Stimulated activated naive CD8-positive, alpha-beta T cell treated with anti-CD3 and anti-CD28 coated beads, Interleukin-15, amount 100 ng/mL, for 72 hours (primary cell): ENCODE data around the gene EFCAB11.

Source experiments
- ATAC-seq: fragments of 150-1000 bp; cut with Tn5 transposase; 2 replicates; pipeline ENCODE4 v1.10.0; 2021; ENCODE audit warnings: mild to moderate bottlenecking, moderate library complexity
- DNase-seq, 2 donors: peaks; one replicate each; pipeline ENCODE4 v3.0.0; 2021 to 2022
- H3K27ac Mint-ChIP-seq, 2 donors: one replicate each; pipeline ENCODE4 v1.8.0; 2022; ENCODE audit warnings: mild to moderate bottlenecking in 2 of 2, mixed read lengths in 2 of 2, moderate library complexity in 2 of 2
- H3K27me3 Mint-ChIP-seq: one replicate; pipeline ENCODE4 v1.8.0; 2022; ENCODE audit warnings: mixed read lengths
- H3K4me1 Mint-ChIP-seq: one replicate; pipeline ENCODE4 v1.8.0; 2022; ENCODE audit warnings: mild to moderate bottlenecking, mixed read lengths
- H3K4me3 Mint-ChIP-seq, 2 donors: one replicate each; pipeline ENCODE4 v1.8.0; 2022; ENCODE audit warnings: mild to moderate bottlenecking in 2 of 2, mixed read lengths in 2 of 2, moderate library complexity in 1 of 2
- H3K9me3 Mint-ChIP-seq, 2 donors: one replicate each; pipeline ENCODE4 v1.8.0; 2022; ENCODE audit warnings: mixed read lengths in 2 of 2

Gene EFCAB11

DNA sequence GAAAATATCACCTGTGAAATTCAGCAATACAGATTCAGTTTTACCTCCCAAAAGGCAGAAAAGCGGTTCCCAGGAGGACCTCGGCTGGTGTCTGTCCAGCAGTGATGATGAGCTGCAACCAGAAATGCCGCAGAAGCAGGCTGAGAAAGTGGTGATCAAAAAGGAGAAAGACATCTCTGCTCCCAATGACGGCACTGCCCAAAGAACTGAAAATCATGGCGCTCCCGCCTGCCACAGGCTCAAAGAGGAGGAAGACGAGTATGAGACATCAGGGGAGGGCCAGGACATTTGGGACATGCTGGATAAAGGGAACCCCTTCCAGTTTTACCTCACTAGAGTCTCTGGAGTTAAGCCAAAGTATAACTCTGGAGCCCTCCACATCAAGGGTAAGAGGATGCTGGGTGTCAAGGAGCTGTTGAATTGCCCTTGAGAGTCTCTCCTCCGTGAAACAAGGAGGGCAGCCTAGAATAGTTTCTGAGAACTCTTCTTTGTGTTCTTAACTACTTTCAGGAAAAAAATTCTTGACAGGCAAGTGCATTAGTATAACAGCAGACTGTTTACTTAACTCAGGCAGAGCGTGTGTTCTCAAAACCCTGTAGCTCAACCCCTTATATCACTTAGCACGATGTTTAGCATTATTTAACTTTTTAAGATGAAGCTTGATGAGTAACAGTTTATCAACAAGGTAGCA lies 8.9 kb upstream of the EFCAB11 start:
- no peaks in the 10 kb centered on the region for H3K9me3 Mint-ChIP-seq
- no peak for DNase-seq
- H3K4me3 Mint-ChIP-seq = no peak overlapping the region
- ATAC-seq = no peak
- peaks cover 70% of the 10 kb centered on the region for H3K4me1 Mint-ChIP-seq
- H3K27ac Mint-ChIP-seq = no peak overlapping the region
- no peaks in the 10 kb centered on the region for H3K27me3 Mint-ChIP-seq

DNA sequence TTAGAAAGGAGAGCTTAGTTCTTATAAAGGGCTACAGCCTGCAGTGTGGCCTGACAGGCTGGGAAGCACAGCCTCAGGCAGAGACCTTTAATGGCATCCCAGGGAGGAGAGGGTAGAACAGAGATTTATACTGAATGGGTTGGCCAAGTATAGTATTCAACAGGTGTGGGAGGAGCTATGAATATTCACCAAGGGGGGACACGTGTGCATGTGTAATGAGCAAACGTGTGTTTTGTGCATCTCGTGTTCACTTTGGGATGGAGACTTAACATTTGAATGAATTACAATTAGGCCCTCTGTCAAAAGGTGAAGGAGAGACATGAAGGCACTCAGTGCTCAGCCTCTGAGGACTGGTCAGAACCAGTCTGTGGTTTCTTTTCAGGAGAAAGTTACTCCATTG lies 6.4 kb upstream of the EFCAB11 start:
- DNase-seq = no peak
- H3K4me1 Mint-ChIP-seq = peaks cover 87% of the 10 kb centered on the region
- H3K27me3 Mint-ChIP-seq = no peaks in the 10 kb centered on the region
- H3K9me3 Mint-ChIP-seq = peaks cover 0 to 7% of the 10 kb centered on the region in 2 donors
- H3K27ac Mint-ChIP-seq = no peak overlapping the region
- peak overlapping the region in 1 of 2 donors; percentile 50 for H3K4me3 Mint-ChIP-seq
- ATAC-seq = no peak

DNA sequence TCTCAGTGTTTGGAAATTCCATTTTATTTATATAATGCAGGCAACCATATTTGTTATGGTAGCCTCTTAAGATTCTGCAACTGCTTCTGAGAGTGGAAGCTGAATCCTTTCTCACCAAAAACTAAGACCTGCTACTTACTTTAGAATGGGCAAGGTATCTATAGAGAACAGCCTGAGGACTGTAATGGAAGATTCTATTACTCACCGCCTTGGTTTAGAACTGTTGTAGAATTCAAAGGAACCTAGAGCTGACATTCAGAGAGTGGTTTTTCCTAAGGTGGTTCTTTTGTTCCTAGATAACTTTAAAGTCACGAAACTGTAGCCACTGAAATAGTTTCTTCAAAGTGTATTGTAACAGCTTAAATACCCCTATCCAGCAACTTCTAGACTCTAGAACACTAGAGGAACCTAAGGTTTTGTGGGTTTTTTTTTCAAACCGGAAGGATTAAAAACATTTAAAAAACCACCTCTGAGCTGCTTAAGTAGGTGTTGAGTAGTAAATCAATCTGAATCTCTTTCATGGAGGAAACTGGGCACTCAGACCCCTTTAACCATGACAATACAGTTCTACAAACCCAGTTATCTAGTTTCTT lies 5.4 kb upstream of the EFCAB11 start:
- peak; percentile 39 for ATAC-seq
- Mint-ChIP-seq H3K27me3 (no peaks in the 10 kb centered on the region), H3K9me3 (peaks cover 0 to 7% of the 10 kb centered on the region in 2 donors), H3K27ac (peak overlapping the region; percentile 81 to 88), H3K4me1 (peaks cover 77% of the 10 kb centered on the region), H3K4me3 (peak overlapping the region; percentile 50 to 56)
- DNase-seq = no peak

DNA sequence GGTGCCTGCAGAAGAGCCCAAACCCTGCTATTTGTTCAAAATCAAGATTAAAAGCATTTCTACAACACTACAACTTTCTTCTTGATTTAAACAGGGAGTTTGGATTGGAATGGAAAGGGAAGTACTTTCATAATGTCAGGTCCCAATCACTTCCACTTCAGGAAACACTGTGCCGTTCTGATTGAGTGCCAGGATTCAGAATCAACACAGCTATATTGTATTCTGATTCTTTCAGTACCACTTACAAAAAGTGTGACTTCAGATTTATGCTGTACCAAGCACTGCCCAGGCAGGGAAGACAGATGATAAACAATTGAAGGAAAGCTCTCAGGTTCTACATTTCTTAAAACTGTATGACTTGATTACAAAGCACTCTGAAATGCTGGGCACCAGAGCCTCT lies 4.4 kb upstream of the EFCAB11 start:
- Mint-ChIP-seq H3K27me3 (no peaks in the 10 kb centered on the region), H3K27ac (no peak overlapping the region)

DNA sequence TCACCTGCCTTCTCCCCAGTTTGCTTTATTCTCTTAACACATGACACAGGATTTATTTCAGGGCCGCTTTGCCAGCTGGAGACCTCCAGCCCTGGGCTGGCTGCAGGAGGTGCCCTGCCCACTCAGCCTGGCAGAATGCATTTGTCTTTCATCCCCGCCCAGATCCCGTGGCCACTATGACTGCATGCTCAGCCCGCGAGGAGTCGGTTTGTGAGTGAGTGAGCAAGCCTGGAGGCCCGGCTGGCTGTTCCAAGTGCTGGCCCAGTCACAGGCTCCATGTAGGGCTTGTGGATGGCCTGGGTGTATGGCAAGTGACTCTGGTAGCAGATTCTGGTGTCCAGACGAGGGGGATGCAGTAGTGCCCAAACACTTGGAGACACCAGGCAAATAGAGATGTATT lies 3.3 kb upstream of the EFCAB11 start:
- Mint-ChIP-seq H3K4me1 (peaks cover 72% of the 10 kb centered on the region), H3K4me3 (peak overlapping the region; percentile 95 to 98), H3K27ac (no peak overlapping the region), H3K27me3 (no peaks in the 10 kb centered on the region), H3K9me3 (peaks cover 0 to 7% of the 10 kb centered on the region in 2 donors)
- ATAC-seq (no peak), DNase-seq (no peak)

More for the DNA sequence above, 4.4 kb upstream of the EFCAB11 start:
- ATAC-seq = no peak
- peaks cover 0 to 7% of the 10 kb centered on the region in 2 donors for H3K9me3 Mint-ChIP-seq
- DNase-seq = no peak
- H3K4me1 Mint-ChIP-seq = peaks cover 77% of the 10 kb centered on the region
- no peak overlapping the region for H3K4me3 Mint-ChIP-seq

DNA sequence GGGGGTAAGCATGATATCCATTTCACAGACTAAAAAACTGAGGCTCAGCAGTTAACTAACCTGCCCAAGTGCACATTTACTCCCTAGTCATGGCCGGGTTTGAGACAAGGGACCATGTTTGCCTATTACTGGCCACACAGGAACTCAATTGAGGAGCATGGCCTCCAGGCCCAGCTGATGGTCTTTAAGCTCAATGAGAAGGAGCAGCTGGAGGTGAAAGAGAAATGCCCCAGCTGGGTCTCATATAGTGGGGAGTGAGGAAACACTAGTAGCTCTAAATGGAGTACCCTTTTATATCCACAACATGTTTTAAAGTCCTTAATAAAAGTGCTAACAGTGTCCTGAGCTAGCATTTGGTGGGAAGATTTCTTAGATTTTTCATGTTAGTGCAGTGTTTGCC lies 2.8 kb upstream of the EFCAB11 start:
- H3K9me3 Mint-ChIP-seq = peaks cover 0 to 7% of the 10 kb centered on the region in 2 donors
- H3K27ac Mint-ChIP-seq = peak overlapping the region; percentile 97 to 98
- DNase-seq (no peak), ATAC-seq (no peak)
- H3K27me3 Mint-ChIP-seq = no peaks in the 10 kb centered on the region
- peaks cover 67% of the 10 kb centered on the region for H3K4me1 Mint-ChIP-seq
- peak overlapping the region; percentile 95 to 98 for H3K4me3 Mint-ChIP-seq

DNA sequence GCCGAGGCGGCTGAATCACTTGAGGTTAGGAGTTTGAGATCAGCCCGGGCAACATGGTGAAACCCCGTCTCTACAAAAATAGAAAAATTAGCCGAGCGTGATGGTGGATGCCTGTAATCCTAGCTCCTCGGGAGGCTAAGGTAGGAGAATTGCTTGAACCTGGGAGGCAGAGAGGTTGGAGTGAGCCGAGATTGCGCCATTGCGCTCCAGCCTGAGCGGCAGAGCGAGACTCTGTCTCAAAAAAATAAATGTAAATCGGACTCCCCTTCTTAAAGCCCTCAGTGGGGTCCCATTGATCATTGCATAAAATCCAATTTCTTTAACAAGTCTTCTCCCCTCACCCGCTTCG lies 2.1 kb upstream of the EFCAB11 start:
- Mint-ChIP-seq H3K27ac (peak overlapping the region; percentile 97 to 98), H3K27me3 (no peaks in the 10 kb centered on the region), H3K9me3 (peaks cover 0 to 7% of the 10 kb centered on the region in 2 donors), H3K4me1 (peaks cover 62% of the 10 kb centered on the region), H3K4me3 (peak overlapping the region; percentile 95 to 98)
- no peak for ATAC-seq
- DNase-seq = no peak

DNA sequence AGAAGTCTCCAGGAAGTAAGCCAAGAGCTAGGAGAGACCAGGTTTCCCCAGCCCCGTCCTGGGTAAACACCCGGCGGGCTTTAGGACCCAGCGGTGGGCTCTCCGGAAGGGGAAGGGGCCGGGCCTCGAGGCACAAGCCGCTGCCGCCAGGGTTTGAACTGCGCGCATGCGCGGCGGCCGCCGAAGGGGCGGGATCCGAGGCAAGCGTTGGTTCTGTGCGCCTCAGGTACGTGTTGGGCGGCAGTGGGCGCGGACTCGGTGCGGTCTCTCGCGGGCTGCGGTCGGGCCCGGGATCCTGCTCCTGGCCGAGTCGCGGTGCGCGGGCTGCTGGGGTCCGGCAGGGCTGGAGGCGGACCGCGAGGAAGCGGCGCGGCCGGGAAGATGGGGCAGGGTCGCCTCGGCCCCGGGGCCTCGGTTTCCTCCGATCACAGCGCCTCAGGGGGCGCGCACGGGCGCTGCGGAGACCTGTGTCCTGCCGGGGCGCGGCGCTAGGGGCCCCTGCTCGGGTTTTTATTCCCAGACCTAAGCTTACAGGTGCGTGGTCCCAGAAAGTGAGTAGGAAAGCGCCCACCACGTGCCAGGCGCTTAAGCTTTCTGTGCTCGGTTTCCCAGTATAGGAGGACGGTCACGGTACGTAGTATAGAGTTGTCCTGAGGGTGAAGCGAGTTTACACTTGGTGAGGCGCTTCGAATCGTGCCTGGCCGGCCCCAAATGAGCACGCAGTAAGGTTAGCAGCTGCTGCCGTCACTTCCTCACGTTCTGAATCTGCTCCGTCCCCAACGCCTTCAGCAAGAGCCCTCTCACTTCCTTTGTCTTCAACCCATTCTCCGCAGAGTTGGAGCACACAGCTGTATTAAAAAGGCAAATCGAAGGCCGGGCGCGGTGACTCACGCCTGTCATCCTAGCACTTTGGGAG lies 1.5 kb upstream of the EFCAB11 start, which contains the start of gene TDP1:
Gene TDP1 (plus strand): TSS at position 183 of the 916 bp plus-strand sequence. CDS start 7,188 bp downstream, outside the sequence.
- DNase-seq (peak; percentile 96 to 98), ATAC-seq (peak; percentile 83)
- Mint-ChIP-seq H3K4me1 (peaks cover 56% of the 10 kb centered on the region), H3K9me3 (peaks cover 0 to 7% of the 10 kb centered on the region in 2 donors), H3K27me3 (no peaks in the 10 kb centered on the region), H3K27ac (peak within 1 kb of the TSS; percentile 97 to 98), H3K4me3 (peak within 1 kb of the TSS; percentile 95 to 98)

DNA sequence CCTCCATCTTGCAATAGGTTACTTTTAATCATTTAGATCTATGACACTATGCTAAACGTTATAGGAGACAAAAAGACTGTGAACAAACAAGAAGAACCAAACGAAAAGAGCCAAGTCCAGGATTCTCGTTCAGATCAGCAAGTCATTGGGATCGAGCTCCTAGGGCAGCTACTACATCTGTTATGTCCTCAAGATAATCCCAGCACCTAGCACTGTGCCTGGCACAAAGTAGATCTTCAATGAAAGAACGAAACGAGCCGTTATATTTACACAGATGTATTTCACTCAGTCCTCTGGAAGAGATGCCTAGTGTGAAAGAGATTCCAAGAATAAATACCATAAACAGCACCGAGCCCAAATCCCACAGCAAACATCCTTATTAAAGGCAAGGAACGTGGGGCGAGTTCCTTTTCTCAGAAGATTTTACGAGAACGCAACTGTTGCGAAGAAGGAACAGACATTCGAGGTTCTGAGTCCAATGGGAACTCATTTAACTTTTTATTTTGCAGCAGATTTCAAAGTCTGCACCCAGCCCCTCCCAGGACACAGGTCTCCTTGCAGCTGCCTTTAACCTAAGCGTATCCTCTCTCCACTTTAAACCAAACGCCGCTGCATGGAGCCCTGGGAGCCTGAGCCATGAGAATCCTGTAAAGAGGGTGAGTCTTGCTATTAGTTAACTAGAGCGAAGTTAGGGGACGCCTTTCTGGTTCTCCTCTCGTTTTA lies 653 bp upstream of the EFCAB11 start:
- ATAC-seq (peak; percentile 14), DNase-seq (no peak)
- H3K4me1 Mint-ChIP-seq = peaks cover 48% of the 10 kb centered on the region
- peaks cover 0 to 7% of the 10 kb centered on the region in 2 donors for H3K9me3 Mint-ChIP-seq
- H3K27me3 Mint-ChIP-seq = no peaks in the 10 kb centered on the region
- peak overlapping the region; percentile 90 to 97 for H3K27ac Mint-ChIP-seq
- H3K4me3 Mint-ChIP-seq = peak overlapping the region; percentile 95 to 98

DNA sequence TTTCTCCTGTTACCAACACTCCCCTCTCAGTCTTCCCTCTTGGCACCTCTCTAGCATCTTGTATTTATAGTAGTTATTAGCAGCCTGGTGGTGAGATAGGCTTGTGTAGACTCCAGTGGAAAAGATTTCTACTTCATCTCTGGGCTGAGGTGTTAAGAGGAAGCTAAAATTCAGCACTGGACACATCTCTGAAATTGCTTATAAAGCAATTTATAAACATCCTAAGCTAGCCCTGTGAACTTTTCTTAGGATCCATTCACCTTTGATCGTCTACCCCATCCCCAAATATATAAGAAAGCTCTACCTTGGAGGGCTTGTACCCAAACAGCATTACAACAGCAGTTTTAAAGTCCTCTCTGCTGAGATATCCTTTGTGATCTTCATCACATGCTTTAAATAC lies 928 bp downstream of the EFCAB11 start:
- peaks cover 35% of the 10 kb centered on the region for H3K4me1 Mint-ChIP-seq
- peaks cover 0 to 7% of the 10 kb centered on the region in 2 donors for H3K9me3 Mint-ChIP-seq
- ATAC-seq = no peak
- no peaks in the 10 kb centered on the region for H3K27me3 Mint-ChIP-seq
- no peak for DNase-seq
- H3K27ac Mint-ChIP-seq = no peak overlapping the region
- H3K4me3 Mint-ChIP-seq = peak overlapping the region; percentile 95 to 98

DNA sequence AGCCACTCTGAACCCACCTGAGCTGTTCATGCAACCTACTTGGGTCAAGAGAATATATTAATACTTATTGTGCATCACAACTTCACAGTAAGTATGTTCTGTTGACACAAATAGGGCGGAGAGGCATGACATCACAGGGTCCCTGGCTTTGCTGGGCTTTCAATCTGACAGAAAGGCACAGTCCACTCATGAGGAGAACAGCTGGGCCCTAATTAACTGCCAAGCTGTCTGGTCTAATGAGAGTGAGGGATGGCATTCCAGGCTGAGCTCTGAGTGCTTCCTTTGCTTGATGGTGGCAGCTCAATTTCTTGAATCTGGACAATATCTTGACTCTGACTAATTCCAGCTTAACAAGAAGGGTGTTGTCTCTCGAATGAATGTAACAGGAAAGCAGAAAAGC lies 2.0 kb downstream of the EFCAB11 start:
- Mint-ChIP-seq H3K4me1 (peaks cover 25% of the 10 kb centered on the region), H3K4me3 (no peak overlapping the region), H3K27ac (no peak overlapping the region), H3K9me3 (peaks cover 0 to under 1% of the 10 kb centered on the region in 2 donors), H3K27me3 (no peaks in the 10 kb centered on the region)
- no peak for ATAC-seq
- no peak for DNase-seq

DNA sequence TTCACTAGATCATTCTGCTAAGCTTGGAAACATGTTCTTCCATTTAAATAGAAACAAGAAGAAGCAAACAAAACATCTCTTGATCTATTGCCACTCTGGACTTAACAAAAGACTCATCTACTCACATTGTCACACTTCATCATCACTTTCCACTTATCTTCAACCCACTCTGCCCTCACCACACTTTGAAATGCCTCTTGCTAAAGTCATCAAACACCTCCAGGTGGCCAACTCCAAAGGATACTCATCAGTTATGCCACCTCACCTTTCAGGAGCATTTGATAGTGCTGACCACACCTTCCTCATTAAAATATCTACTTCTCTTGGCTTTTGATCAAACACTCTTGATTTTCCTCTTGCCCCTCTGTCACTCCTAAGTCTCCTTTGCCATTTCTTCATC lies 7.2 kb downstream of the EFCAB11 start:
- Mint-ChIP-seq H3K27me3 (no peaks in the 10 kb centered on the region), H3K27ac (no peak overlapping the region), H3K4me3 (no peak overlapping the region), H3K9me3 (no peaks in the 10 kb centered on the region), H3K4me1 (peaks cover 5% of the 10 kb centered on the region)
- DNase-seq (no peak), ATAC-seq (no peak)

DNA sequence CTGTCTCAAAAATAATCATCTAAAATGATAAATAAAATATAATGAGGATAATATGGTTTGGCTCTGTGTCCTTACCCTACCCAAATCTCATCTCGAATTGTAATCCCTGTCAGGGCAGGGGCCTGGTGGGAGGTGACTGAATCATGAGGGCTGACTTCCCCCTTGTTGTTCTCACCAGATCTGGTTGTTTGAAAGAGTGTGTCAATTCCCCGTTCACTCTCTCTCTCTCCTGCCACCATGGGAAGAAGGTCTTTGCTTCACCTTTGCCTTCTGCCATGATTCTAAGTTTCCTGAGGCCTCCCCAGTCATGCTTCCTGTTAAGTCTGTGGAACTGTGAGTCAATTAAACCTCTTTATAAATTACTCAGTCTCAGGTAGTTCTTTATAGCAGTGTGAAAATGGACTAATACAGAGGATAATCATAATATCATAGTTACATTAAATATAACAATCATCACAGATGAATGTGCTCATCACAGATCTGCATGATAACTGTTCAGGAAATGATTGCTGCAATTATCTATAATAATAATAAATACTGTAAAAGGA lies 12.6 kb downstream of the EFCAB11 start:
- Mint-ChIP-seq H3K27ac (no peak overlapping the region), H3K27me3 (no peaks in the 10 kb centered on the region), H3K4me3 (no peak overlapping the region), H3K4me1 (peaks cover 12% of the 10 kb centered on the region), H3K9me3 (no peaks in the 10 kb centered on the region)
- DNase-seq = no peak
- ATAC-seq = no peak

DNA sequence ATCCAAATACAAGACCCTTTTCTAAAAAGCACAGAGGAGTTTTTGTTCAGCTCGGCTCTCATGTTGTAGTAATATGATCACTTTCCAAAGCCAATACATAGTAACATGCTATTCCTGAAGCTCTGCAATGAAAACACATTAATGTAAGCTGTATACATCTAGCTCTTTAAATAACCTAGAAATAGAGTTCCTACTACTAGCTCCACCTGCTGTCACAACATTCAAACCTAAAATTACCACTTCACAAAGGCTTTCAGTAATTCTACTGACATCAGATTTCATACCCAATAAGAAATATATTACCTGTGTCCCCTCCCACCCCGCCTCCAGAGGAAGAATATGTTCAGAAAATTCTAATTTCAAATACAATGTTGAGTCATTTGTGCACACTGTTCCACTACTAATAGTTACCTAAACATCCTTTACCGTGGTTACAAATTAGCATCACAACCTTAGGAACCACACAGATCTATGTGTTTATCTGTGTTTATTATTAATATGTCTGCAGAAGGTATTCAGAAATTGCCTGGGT lies 17.8 kb downstream of the EFCAB11 start:
- no peaks in the 10 kb centered on the region for H3K9me3 Mint-ChIP-seq
- no peak overlapping the region for H3K27ac Mint-ChIP-seq
- ATAC-seq (no peak), DNase-seq (no peak)
- H3K4me3 Mint-ChIP-seq = no peak overlapping the region
- no peaks in the 10 kb centered on the region for H3K27me3 Mint-ChIP-seq
- peaks cover 1% of the 10 kb centered on the region for H3K4me1 Mint-ChIP-seq

DNA sequence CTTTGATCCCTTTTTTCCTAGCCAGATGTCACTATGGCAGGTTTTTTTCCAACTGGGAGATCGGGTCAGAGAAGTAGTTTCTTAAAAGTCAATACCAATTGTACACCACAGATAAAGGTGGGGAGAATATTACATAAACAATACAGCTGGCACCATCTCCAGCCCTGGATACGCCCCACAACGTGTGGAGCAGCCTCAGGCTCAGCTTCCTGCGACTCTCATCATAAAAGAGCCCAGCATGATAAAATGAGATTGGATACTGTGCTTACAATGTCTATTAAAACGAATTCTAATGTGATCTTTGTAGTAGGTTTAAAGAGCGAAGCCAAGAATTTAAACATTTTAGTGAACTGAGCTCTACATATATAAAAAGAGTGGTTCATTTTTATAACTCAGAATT lies 21.5 kb downstream of the EFCAB11 start:
- no peak overlapping the region for H3K27ac Mint-ChIP-seq
- H3K9me3 Mint-ChIP-seq = no peaks in the 10 kb centered on the region
- ATAC-seq (no peak), DNase-seq (no peak)
- H3K4me3 Mint-ChIP-seq = no peak overlapping the region
- no peaks in the 10 kb centered on the region for H3K27me3 Mint-ChIP-seq
- H3K4me1 Mint-ChIP-seq = no peaks in the 10 kb centered on the region
